Sigmoid colon (tissue), 3 donors: ENCODE results near the gene ARTN.

Experiments used
- POLR2A ChIP-seq, 2 donors: fragments of 450-650 bp; IDR thresholded peaks; one replicate each; pipeline ENCODE4 v1.6.1; 2016; ENCODE audit warnings: antibody characterized with exemption in 2 of 2, mild to moderate bottlenecking in 2 of 2, moderate library complexity in 2 of 2
- TF ChIP-seq, protein P1 (sequence below), 4 experiments: fragments of 450-650 bp in 3 of 4; fragments of 200-600 bp in 1 of 4; IDR thresholded peaks; one replicate each; pipeline ENCODE4 v1.5.1; 2016 to 2019; ENCODE audit warnings: antibody characterized with exemption in 4 of 4, mild to moderate bottlenecking in 3 of 4, moderate library complexity in 2 of 4

- TF ChIP-seq POLR2A (IDR thresholded peaks at IDR 0.05): no peak
- TF ChIP-seq, protein P1, sequence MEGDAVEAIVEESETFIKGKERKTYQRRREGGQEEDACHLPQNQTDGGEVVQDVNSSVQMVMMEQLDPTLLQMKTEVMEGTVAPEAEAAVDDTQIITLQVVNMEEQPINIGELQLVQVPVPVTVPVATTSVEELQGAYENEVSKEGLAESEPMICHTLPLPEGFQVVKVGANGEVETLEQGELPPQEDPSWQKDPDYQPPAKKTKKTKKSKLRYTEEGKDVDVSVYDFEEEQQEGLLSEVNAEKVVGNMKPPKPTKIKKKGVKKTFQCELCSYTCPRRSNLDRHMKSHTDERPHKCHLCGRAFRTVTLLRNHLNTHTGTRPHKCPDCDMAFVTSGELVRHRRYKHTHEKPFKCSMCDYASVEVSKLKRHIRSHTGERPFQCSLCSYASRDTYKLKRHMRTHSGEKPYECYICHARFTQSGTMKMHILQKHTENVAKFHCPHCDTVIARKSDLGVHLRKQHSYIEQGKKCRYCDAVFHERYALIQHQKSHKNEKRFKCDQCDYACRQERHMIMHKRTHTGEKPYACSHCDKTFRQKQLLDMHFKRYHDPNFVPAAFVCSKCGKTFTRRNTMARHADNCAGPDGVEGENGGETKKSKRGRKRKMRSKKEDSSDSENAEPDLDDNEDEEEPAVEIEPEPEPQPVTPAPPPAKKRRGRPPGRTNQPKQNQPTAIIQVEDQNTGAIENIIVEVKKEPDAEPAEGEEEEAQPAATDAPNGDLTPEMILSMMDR (IDR thresholded peaks at IDR 0.05): no peak
Observed at GRCh38 chr1:43890815-43891214, 42.8 kb upstream of the ARTN start.
